CD14-positive monocyte (primary cell): ENCODE data around the gene CKM. TPM values are rescaled to one million over a fixed set of nuclear protein-coding genes. Genes with fewer than 3 reads are reported as not detected.

Source experiments
- DNase-seq, 3 donors: peaks; one replicate each; pipeline ENCODE4 v3.0.0-alpha.2; 2011 to 2022
- H2AFZ ChIP-seq: 2 replicates; pipeline ENCODE4 v1.6.0; 2012; ENCODE audit warnings: mild to moderate bottlenecking, low read depth, low read length, inconsistent platforms; ENCODE audit not compliant: insufficient read depth, poor library complexity, severe bottlenecking
- H3K27ac ChIP-seq, 2 donors: 1 replicate in 1 of 2; 2 replicates in 1 of 2; pipeline ENCODE4 v1.5.1; 2012 to 2013; ENCODE audit warnings: low read length in 2 of 2, control low read depth in 1 of 2, inconsistent platforms in 1 of 2, low read depth in 1 of 2, mild to moderate bottlenecking in 1 of 2
- H3K27me3 ChIP-seq, 2 donors: one replicate each; pipeline versions ENCODE4 v1.6.0 to v1.6.1; 2011 to 2013; ENCODE audit warnings: low read length in 2 of 2; ENCODE audit not compliant: control insufficient read depth in 2 of 2, insufficient read depth in 2 of 2
- H3K36me3 ChIP-seq, 2 donors: replicated peaks in 1 of 2; 1 replicate in 1 of 2; 2 replicates in 1 of 2; pipeline versions ENCODE4 v1.5.1 to v1.6.1; 2012 to 2013; ENCODE audit warnings: low read length in 2 of 2, control low read depth in 1 of 2, inconsistent platforms in 1 of 2, mild to moderate bottlenecking in 1 of 2; ENCODE audit not compliant: insufficient read depth in 2 of 2, control insufficient read depth in 1 of 2
- H3K4me1 ChIP-seq, 2 donors: 1 replicate in 1 of 2; 2 replicates in 1 of 2; pipeline versions ENCODE4 v1.5.1 to v1.6.1; 2012 to 2013; ENCODE audit warnings: low read length in 2 of 2, control low read depth in 1 of 2, inconsistent platforms in 1 of 2, mild to moderate bottlenecking in 1 of 2, moderate library complexity in 1 of 2; ENCODE audit not compliant: insufficient read depth in 2 of 2, control insufficient read depth in 1 of 2
- H3K4me2 ChIP-seq: replicated peaks from 2 replicates; pipeline ENCODE3; 2012; ENCODE audit warnings: low read length, moderate library complexity, mild to moderate bottlenecking; ENCODE audit not compliant: poor library complexity, severe bottlenecking; ENCODE audit errors: extremely low read depth
- H3K4me3 ChIP-seq, 3 experiments: fragments of 200-600 bp in 1 of 3; sonication (generic) in 1 of 3; replicated peaks in 1 of 3; 1 replicate in 2 of 3; 2 replicates in 1 of 3; pipeline ENCODE4 v1.5.1; 2011 to 2013; ENCODE audit warnings: low read length in 3 of 3, mild to moderate bottlenecking in 3 of 3, control low read depth in 2 of 3, low read depth in 2 of 3, inconsistent platforms in 1 of 3, moderate library complexity in 1 of 3
- H3K79me2 ChIP-seq: 2 replicates; pipeline ENCODE4 v1.6.0; 2012; ENCODE audit warnings: mild to moderate bottlenecking, control low read depth, inconsistent platforms, low read length, moderate library complexity; ENCODE audit not compliant: insufficient read depth
- H3K9ac ChIP-seq: 2 replicates; pipeline ENCODE4 v1.6.0; 2017; ENCODE audit warnings: low read length, mild to moderate bottlenecking; ENCODE audit not compliant: insufficient read depth, poor library complexity, severe bottlenecking
- H3K9me3 ChIP-seq, 2 donors: replicated peaks in 1 of 2; 1 replicate in 1 of 2; 2 replicates in 1 of 2; pipeline versions ENCODE4 v1.5.1 to v1.6.1; 2012 to 2013; ENCODE audit warnings: low read length in 2 of 2, control low read depth in 1 of 2; ENCODE audit not compliant: control insufficient read depth in 1 of 2, insufficient read depth in 1 of 2
- H4K20me1 ChIP-seq: 2 replicates; pipeline ENCODE4 v1.6.0; 2012; ENCODE audit warnings: mild to moderate bottlenecking, low read length, control low read depth, moderate library complexity; ENCODE audit not compliant: insufficient read depth
- H3K27ac Mint-ChIP-seq, 7 donors: one replicate each; pipeline ENCODE4 v1.8.0; 2020; ENCODE audit warnings: mild to moderate bottlenecking in 7 of 7, mixed read lengths in 7 of 7, moderate library complexity in 6 of 7, inconsistent platforms in 2 of 7
- H3K27me3 Mint-ChIP-seq, 3 donors: one replicate each; pipeline ENCODE4 v1.8.0; 2021 to 2022; ENCODE audit warnings: low read depth in 3 of 3, mild to moderate bottlenecking in 3 of 3, mixed read lengths in 3 of 3, moderate library complexity in 3 of 3, inconsistent platforms in 1 of 3
- H3K36me3 Mint-ChIP-seq, 2 donors: one replicate each; pipeline ENCODE4 v1.8.0; 2020; ENCODE audit warnings: mixed read lengths in 2 of 2, inconsistent platforms in 1 of 2, mild to moderate bottlenecking in 1 of 2
- H3K4me1 Mint-ChIP-seq: one replicate; pipeline ENCODE4 v1.8.0; 2020; ENCODE audit warnings: mild to moderate bottlenecking, mixed read lengths
- H3K4me3 Mint-ChIP-seq, 2 donors: one replicate each; pipeline ENCODE4 v1.8.0; 2020; ENCODE audit warnings: mild to moderate bottlenecking in 2 of 2, mixed read lengths in 2 of 2, moderate library complexity in 1 of 2
- H3K9me3 Mint-ChIP-seq, 7 donors: one replicate each; pipeline ENCODE4 v1.8.0; 2020 to 2022; ENCODE audit warnings: mixed read lengths in 7 of 7, mild to moderate bottlenecking in 6 of 7, moderate library complexity in 6 of 7, inconsistent platforms in 2 of 7
- WGBS: methylation state at CpG from one replicate; pipeline ENCODE4 v1.1.5; 2013; ENCODE audit warnings: missing lambda C conversion rate; ENCODE audit not compliant: insufficient coverage; 5-methylcytosine and 5-hydroxymethylcytosine counted together
- intact Hi-C, 2 donors: fragments of 100-400 bp; cut with micrococcal nuclease; formaldehyde crosslinking; loops; one replicate each; pipeline versions ENCODE4 v1.15.0 to v1.15.1; 2023
- polyA plus RNA-seq, 3 donors: library from polyadenylated mRNA; depleted of rRNA in 1 of 3; unstranded in 2 of 3; stranded (reverse) in 1 of 3; fragments of 300-500 nt in 2 of 3; fragments of >200 nt in 1 of 3; fragmentation: Illumina TruSeq in 2 of 3; gene quantifications; 1 replicate in 2 of 3; 2 replicates in 1 of 3; pipeline ENCODE4 v1.2.3, GENCODE V29; 2012 to 2021
- TF ChIP-seq, protein P1 (sequence below): fragments of 200-600 bp; IDR thresholded peaks from one replicate; pipeline ENCODE4 v1.8.0; 2022; ENCODE audit warnings: antibody characterized with exemption, mild to moderate bottlenecking

Gene CKM
- polyA plus RNA-seq, 3 donors: 0.17 to 0.50 (median 0.24) TPM

DNA sequence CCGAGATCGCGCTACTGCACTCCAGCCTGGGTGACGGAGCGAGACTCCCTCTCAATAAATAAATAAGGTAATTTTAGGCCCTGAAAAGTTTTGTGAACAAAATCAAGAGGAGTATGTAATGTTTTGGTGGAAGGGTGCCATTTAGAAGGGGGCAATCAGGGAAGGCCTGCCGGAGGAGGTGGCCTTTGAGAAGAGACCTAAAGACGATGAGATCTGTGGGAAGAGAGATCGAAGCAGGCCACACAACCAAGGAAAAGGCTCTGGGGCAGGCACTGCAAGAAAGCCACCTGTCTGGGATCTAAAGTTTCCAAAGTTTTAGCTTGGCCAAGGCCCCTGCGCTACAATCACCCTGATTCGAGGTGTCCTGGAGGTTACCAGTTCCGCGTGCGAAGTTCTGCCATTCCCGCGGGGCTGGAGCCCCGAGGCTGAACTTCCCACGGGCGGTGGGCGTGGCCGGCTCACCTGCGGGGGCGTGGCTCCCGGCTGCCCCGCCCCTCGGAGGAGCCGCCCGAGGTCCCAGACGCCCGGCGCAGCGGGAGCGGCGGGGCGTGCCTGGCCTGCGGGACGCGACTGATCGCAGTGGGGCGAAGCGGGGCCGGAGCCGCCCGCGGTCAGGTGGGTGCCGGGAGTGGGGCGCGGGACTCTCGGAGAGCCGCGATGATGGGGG is 17.7 kb upstream of the CKM start, which contains the start of gene KLC3:
TSS of gene KLC3 (plus strand) at position 519 of the 667 bp plus-strand sequence. CDS start 4,792 bp downstream, outside the sequence.
- no peak within 1 kb of the TSS for H3K27ac ChIP-seq
- Mint-ChIP-seq H3K36me3 (peaks cover 0 to 3% of the 10 kb centered on the region in 2 donors), H3K9me3 (peaks cover 0 to 4% (median 0%) of the 10 kb centered on the region in 7 donors), H3K27me3 (peaks cover 16 to 24% (median 16%) of the 10 kb centered on the region in 3 donors), H3K27ac (peak within 1 kb of the TSS in 1 of 7 donors; percentile 61), H3K4me1 (peaks cover 4% of the 10 kb centered on the region), H3K4me3 (peak within 1 kb of the TSS in 1 of 2 donors; percentile 80)
- no peaks in the 10 kb centered on the region for H4K20me1 ChIP-seq
- peaks cover 4 to 34% of the 10 kb centered on the region in 2 donors for H3K27me3 ChIP-seq
- H3K4me3 ChIP-seq: no peak within 1 kb of the TSS
- H3K79me2 ChIP-seq: no peaks in the 10 kb centered on the region
- TF ChIP-seq, protein P1, sequence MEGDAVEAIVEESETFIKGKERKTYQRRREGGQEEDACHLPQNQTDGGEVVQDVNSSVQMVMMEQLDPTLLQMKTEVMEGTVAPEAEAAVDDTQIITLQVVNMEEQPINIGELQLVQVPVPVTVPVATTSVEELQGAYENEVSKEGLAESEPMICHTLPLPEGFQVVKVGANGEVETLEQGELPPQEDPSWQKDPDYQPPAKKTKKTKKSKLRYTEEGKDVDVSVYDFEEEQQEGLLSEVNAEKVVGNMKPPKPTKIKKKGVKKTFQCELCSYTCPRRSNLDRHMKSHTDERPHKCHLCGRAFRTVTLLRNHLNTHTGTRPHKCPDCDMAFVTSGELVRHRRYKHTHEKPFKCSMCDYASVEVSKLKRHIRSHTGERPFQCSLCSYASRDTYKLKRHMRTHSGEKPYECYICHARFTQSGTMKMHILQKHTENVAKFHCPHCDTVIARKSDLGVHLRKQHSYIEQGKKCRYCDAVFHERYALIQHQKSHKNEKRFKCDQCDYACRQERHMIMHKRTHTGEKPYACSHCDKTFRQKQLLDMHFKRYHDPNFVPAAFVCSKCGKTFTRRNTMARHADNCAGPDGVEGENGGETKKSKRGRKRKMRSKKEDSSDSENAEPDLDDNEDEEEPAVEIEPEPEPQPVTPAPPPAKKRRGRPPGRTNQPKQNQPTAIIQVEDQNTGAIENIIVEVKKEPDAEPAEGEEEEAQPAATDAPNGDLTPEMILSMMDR: no peak
- H3K9ac ChIP-seq: peak within 1 kb of the TSS; percentile 27
- WGBS: 2% methylated on average over 44 of the region's 50 CpGs
- H3K4me1 ChIP-seq: peaks cover 4 to 11% of the 10 kb centered on the region in 2 donors
- H3K9me3 ChIP-seq: no peaks in the 10 kb centered on the region
- no peak for DNase-seq
- H2AFZ ChIP-seq: no peak within 1 kb of the TSS
- H3K4me2 ChIP-seq: peak within 1 kb of the TSS; percentile 41
- intact Hi-C loops: loop anchor here in 1 of 2 donors (10.0 kb wide), 1 partner anchor 196 kb away; no protein-coding TSS in a partner anchor
- H3K36me3 ChIP-seq: no peaks in the 10 kb centered on the region

GRCh38 chr19:45339629-45340028 is 17.0 kb upstream of the CKM start:
- peaks cover 0 to 3% of the 10 kb centered on the region in 2 donors for H3K36me3 Mint-ChIP-seq
- peaks cover 12 to 23% (median 15%) of the 10 kb centered on the region in 3 donors for H3K27me3 Mint-ChIP-seq
- H3K9ac ChIP-seq: no peak overlapping the region
- TF ChIP-seq, protein P1: no peak
- intact Hi-C loops: loop anchor here (2.0 to 10.0 kb wide), 2 partner anchors 91 to 195 kb away; no protein-coding TSS in a partner anchor
- peaks cover 4 to 30% of the 10 kb centered on the region in 2 donors for H3K27me3 ChIP-seq
- no peak overlapping the region for H3K4me2 ChIP-seq
- H3K9me3 ChIP-seq: no peaks in the 10 kb centered on the region
- H4K20me1 ChIP-seq: no peaks in the 10 kb centered on the region
- H3K36me3 ChIP-seq: no peaks in the 10 kb centered on the region
- H3K4me1 Mint-ChIP-seq: peaks cover 4% of the 10 kb centered on the region
- no peak overlapping the region for H3K27ac Mint-ChIP-seq
- WGBS: no CpG with 5 or more reads among the region's 6 CpGs
- no peak overlapping the region for H3K27ac ChIP-seq
- H3K9me3 Mint-ChIP-seq: peaks cover 0 to 4% (median 0%) of the 10 kb centered on the region in 7 donors
- no peak overlapping the region for H2AFZ ChIP-seq
- H3K4me1 ChIP-seq: peaks cover 4 to 11% of the 10 kb centered on the region in 2 donors
- H3K4me3 Mint-ChIP-seq: no peak overlapping the region
- no peak overlapping the region for H3K4me3 ChIP-seq
- DNase-seq: no peak
- H3K79me2 ChIP-seq: no peaks in the 10 kb centered on the region
